Mesenchymal stem cell (in vitro differentiated cells and primary cell): ENCODE measurements around the gene MACROD2.

Experiments used
- DNase-seq: peaks from one replicate; pipeline ENCODE4 v3.0.0-alpha.2; 2013
- H2AFZ ChIP-seq: one replicate; pipeline ENCODE4 v1.6.1; 2013; ENCODE audit warnings: low read depth, mild to moderate bottlenecking, control low read depth, inconsistent platforms, low read length, moderate library complexity
- H2AK5ac ChIP-seq: 2 replicates; pipeline ENCODE4 v1.6.1; 2013; ENCODE audit warnings: low read length, moderate library complexity, mild to moderate bottlenecking, inconsistent platforms; ENCODE audit not compliant: severe bottlenecking
- H2BK120ac ChIP-seq: one replicate; pipeline ENCODE4 v1.6.1; 2013; ENCODE audit warnings: low read depth, mild to moderate bottlenecking, inconsistent platforms, low read length, moderate library complexity
- H2BK12ac ChIP-seq, 2 experiments: one replicate each; pipeline ENCODE4 v1.6.1; 2013; ENCODE audit warnings: inconsistent platforms in 2 of 2, low read length in 2 of 2, mild to moderate bottlenecking in 2 of 2, moderate library complexity in 2 of 2, control low read depth in 1 of 2
- H2BK15ac ChIP-seq: one replicate; pipeline ENCODE4 v1.6.1; 2013; ENCODE audit warnings: mild to moderate bottlenecking, low read depth, inconsistent platforms; ENCODE audit not compliant: poor library complexity, severe bottlenecking
- H2BK5ac ChIP-seq: 2 replicates; pipeline ENCODE4 v1.6.1; 2013; ENCODE audit warnings: low read depth, mild to moderate bottlenecking, low read length, control low read depth, inconsistent platforms; ENCODE audit not compliant: poor library complexity, severe bottlenecking
- H3K14ac ChIP-seq, 2 experiments: one replicate each; pipeline ENCODE4 v1.6.1; 2013; ENCODE audit warnings: inconsistent platforms in 2 of 2, low read length in 2 of 2, control low read depth in 1 of 2, mild to moderate bottlenecking in 1 of 2, moderate library complexity in 1 of 2
- H3K18ac ChIP-seq, 2 experiments: one replicate each; pipeline ENCODE4 v1.6.1; 2013; ENCODE audit warnings: inconsistent platforms in 2 of 2, low read length in 2 of 2, control low read depth in 1 of 2, low read depth in 1 of 2, mild to moderate bottlenecking in 1 of 2
- H3K23ac ChIP-seq, 2 experiments: one replicate each; pipeline ENCODE4 v1.6.1; 2013; ENCODE audit warnings: inconsistent platforms in 2 of 2, low read length in 2 of 2, mild to moderate bottlenecking in 2 of 2, moderate library complexity in 2 of 2, control low read depth in 1 of 2
- H3K27ac ChIP-seq: 2 replicates; pipeline ENCODE4 v1.5.1; 2013; ENCODE audit warnings: mild to moderate bottlenecking, moderate library complexity, low read length, control low read depth, inconsistent platforms; ENCODE audit not compliant: poor library complexity, severe bottlenecking
- H3K27me3 ChIP-seq, 2 experiments: 2 replicates each; pipeline versions ENCODE4 v1.6.1 to v1.7.0; 2013; ENCODE audit warnings: low read length in 2 of 2, mild to moderate bottlenecking in 2 of 2, moderate library complexity in 2 of 2, control low read depth in 1 of 2, inconsistent platforms in 1 of 2; ENCODE audit not compliant: control insufficient read depth in 1 of 2, insufficient read depth in 1 of 2
- H3K36me3 ChIP-seq, 2 experiments: 2 replicates each; pipeline versions ENCODE4 v1.6.1 to v1.7.0; 2013; ENCODE audit warnings: low read length in 2 of 2, control low read depth in 1 of 2, inconsistent platforms in 1 of 2, low read depth in 1 of 2, mild to moderate bottlenecking in 1 of 2; ENCODE audit not compliant: insufficient read depth in 2 of 2, control insufficient read depth in 1 of 2
- H3K4ac ChIP-seq, 2 experiments: one replicate each; pipeline ENCODE4 v1.6.1; 2013; ENCODE audit warnings: inconsistent platforms in 2 of 2, low read length in 2 of 2, mild to moderate bottlenecking in 2 of 2, moderate library complexity in 2 of 2, control low read depth in 1 of 2, low read depth in 1 of 2
- H3K4me1 ChIP-seq: 2 replicates; pipeline ENCODE4 v1.6.1; 2013; ENCODE audit warnings: low read depth, low read length, control low read depth; ENCODE audit not compliant: control insufficient read depth, insufficient read depth
- H3K4me2 ChIP-seq: 2 replicates; pipeline ENCODE4 v1.6.1; 2013; ENCODE audit warnings: low read length, mild to moderate bottlenecking, inconsistent platforms; ENCODE audit not compliant: poor library complexity, severe bottlenecking
- H3K4me3 ChIP-seq, 2 experiments: 2 replicates each; pipeline versions ENCODE4 v1.5.1 to v1.7.0; 2013; ENCODE audit warnings: low read length in 2 of 2, mild to moderate bottlenecking in 2 of 2, control low read depth in 1 of 2, low read depth in 1 of 2; ENCODE audit not compliant: insufficient read depth in 1 of 2
- H3K79me1 ChIP-seq: replicated peaks from 2 replicates; pipeline ENCODE4 v1.6.1; 2013; ENCODE audit warnings: mild to moderate bottlenecking, control low read depth, low read length, inconsistent platforms; ENCODE audit not compliant: poor library complexity, severe bottlenecking
- H3K9ac ChIP-seq: 2 replicates; pipeline ENCODE4 v1.7.0; 2013; ENCODE audit warnings: mild to moderate bottlenecking, low read length, moderate library complexity
- H3K9me3 ChIP-seq: 2 replicates; pipeline ENCODE4 v1.7.0; 2013; ENCODE audit warnings: mild to moderate bottlenecking, low read length; ENCODE audit not compliant: control insufficient read depth
- H4K8ac ChIP-seq: one replicate; pipeline ENCODE4 v1.6.1; 2013; ENCODE audit warnings: inconsistent platforms, mild to moderate bottlenecking, low read length, moderate library complexity
- H4K91ac ChIP-seq: one replicate; pipeline ENCODE4 v1.6.1; 2013; ENCODE audit warnings: mild to moderate bottlenecking, low read length, inconsistent platforms
- WGBS: methylation state at CpG from one replicate; pipeline ENCODE4 v1.1.7; 2013; ENCODE audit warnings: mixed read lengths; 5-methylcytosine and 5-hydroxymethylcytosine counted together

Gene MACROD2

DNA sequence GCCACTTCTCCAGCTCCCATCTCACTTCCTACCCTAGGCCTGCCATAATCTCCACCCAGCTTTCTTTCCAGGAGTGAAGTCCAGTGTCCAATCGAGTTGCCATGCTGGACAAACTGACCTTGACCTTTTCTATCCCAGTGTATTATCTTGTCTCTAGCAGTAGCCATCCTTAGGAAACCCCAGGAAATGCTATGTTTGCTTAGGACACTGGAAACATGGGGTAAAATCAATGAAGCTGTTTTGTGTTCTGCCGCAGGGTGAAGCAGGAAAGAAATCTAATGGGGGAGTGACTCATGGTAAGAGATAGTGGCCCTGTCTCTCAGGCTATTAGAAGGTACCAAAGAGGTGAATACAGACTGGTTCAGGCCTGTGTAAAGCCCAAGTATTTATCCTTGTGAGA, 1452.2 kb downstream of the MACROD2 start:
- Histone ChIP-seq H3K36me3 (no peaks in the 10 kb centered on the region), H4K91ac (no peak overlapping the region), H3K9me3 (no peaks in the 10 kb centered on the region), H3K14ac (no peak overlapping the region), H3K18ac (no peak overlapping the region), H3K4me1 (peaks cover 8% of the 10 kb centered on the region), H3K4ac (no peak overlapping the region), H2BK12ac (no peak overlapping the region), H2BK15ac (no peak overlapping the region), H3K27me3 (no peaks in the 10 kb centered on the region), H2AFZ (no peak overlapping the region), H3K23ac (no peak overlapping the region), H3K9ac (no peak overlapping the region), H2BK120ac (no peak overlapping the region), H3K27ac (no peak overlapping the region), H2AK5ac (peak overlapping the region; percentile 35), H4K8ac (no peak overlapping the region), H3K4me2 (no peak overlapping the region), H3K79me1 (no peaks in the 10 kb centered on the region), H2BK5ac (no peak overlapping the region), H3K4me3 (no peak overlapping the region)
- WGBS, result 74% methylated on average over 2 of the region's 2 CpGs
- DNase-seq, result no peak

DNA sequence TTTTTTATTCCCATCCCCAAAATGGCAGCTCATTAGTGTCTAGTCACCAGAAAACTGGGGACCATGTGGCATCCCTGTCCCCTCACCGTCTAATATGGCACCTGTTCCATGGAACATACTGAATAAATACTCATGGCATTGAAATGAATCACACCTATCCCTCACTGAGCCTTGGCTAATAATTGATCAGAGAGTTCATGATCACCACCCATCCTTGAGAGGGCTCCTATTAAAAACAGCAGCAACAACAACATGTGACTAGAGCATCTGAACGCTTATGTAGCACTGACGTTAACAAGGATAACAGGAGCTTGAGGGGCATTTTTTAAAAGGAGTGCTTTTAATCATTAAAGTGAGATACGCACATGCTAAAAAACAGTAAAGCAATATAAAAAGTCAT, 1453.7 kb downstream of the MACROD2 start:
- Histone ChIP-seq H3K9me3 (no peaks in the 10 kb centered on the region), H2AFZ (no peak overlapping the region), H2BK5ac (no peak overlapping the region), H3K18ac (no peak overlapping the region), H4K8ac (no peak overlapping the region), H3K4me1 (peaks cover 8% of the 10 kb centered on the region), H3K23ac (no peak overlapping the region), H2BK15ac (no peak overlapping the region), H3K27ac (no peak overlapping the region), H3K36me3 (no peaks in the 10 kb centered on the region), H3K79me1 (no peaks in the 10 kb centered on the region), H3K4me2 (no peak overlapping the region), H3K4ac (no peak overlapping the region), H2AK5ac (no peak overlapping the region), H3K14ac (no peak overlapping the region), H4K91ac (no peak overlapping the region), H3K27me3 (no peaks in the 10 kb centered on the region), H3K4me3 (no peak overlapping the region), H3K9ac (no peak overlapping the region), H2BK120ac (no peak overlapping the region), H2BK12ac (no peak overlapping the region)
- no peak for DNase-seq
- 92% methylated on average over 4 of the region's 4 CpGs for WGBS

DNA sequence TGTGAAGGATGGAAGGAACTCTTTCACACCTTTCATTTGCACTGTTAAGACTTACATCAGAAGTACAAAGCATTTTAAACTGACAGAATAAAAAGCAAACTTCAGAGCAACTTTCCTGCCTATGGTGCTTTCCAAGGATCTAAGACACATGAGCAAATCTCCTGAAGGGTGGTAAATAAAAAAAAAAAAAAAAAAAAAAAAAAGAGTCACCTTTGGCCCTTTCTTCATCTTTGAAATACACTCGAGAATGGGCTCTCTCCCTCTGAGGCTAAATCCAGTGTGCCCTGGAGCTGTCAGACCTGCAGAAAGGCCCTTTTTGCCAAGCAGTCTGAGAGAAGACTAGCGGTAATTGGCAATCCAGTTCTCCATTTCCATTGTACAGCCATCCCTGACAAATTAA, 1455.9 kb downstream of the MACROD2 start:
- Histone ChIP-seq H4K8ac (no peak overlapping the region), H3K9ac (no peak overlapping the region), H2AK5ac (no peak overlapping the region), H3K27ac (no peak overlapping the region), H2BK5ac (no peak overlapping the region), H3K14ac (no peak overlapping the region), H2BK120ac (no peak overlapping the region), H3K4me1 (peaks cover 8% of the 10 kb centered on the region), H3K36me3 (no peaks in the 10 kb centered on the region), H4K91ac (no peak overlapping the region), H3K4ac (no peak overlapping the region), H3K9me3 (no peaks in the 10 kb centered on the region), H3K23ac (no peak overlapping the region), H2BK15ac (no peak overlapping the region), H3K4me3 (no peak overlapping the region), H2BK12ac (no peak overlapping the region), H3K4me2 (no peak overlapping the region), H2AFZ (no peak overlapping the region), H3K27me3 (no peaks in the 10 kb centered on the region), H3K18ac (no peak overlapping the region), H3K79me1 (no peaks in the 10 kb centered on the region)
- 61% methylated on average over 2 of the region's 2 CpGs for WGBS
- DNase-seq, result no peak

GRCh38 chr20:15455279-15455678, 1460.0 kb downstream of the MACROD2 start:
- no peak overlapping the region for H3K4me3 ChIP-seq
- H3K27ac ChIP-seq, result no peak overlapping the region
- WGBS, result 47% methylated on average over 3 of the region's 4 CpGs
- no peaks in the 10 kb centered on the region for H3K36me3 ChIP-seq
- no peak for DNase-seq
- H2BK15ac ChIP-seq, result no peak overlapping the region
- H3K9ac ChIP-seq, result no peak overlapping the region
- H2BK5ac ChIP-seq, result no peak overlapping the region
- H3K14ac ChIP-seq, result no peak overlapping the region
- H2BK12ac ChIP-seq, result no peak overlapping the region
- H3K4ac ChIP-seq, result no peak overlapping the region
- no peak overlapping the region for H3K4me2 ChIP-seq
- H3K79me1 ChIP-seq, result no peaks in the 10 kb centered on the region
- H2BK120ac ChIP-seq, result no peak overlapping the region
- no peak overlapping the region for H4K8ac ChIP-seq
- no peaks in the 10 kb centered on the region for H3K9me3 ChIP-seq
- H3K4me1 ChIP-seq, result no peaks in the 10 kb centered on the region
- no peaks in the 10 kb centered on the region for H3K27me3 ChIP-seq
- H3K18ac ChIP-seq, result no peak overlapping the region
- no peak overlapping the region for H3K23ac ChIP-seq
- no peak overlapping the region for H4K91ac ChIP-seq
- no peak overlapping the region for H2AFZ ChIP-seq
- no peak overlapping the region for H2AK5ac ChIP-seq
